HepG2 (cell line): ENCODE data around the gene AFF2. TPM values are rescaled to one million over a fixed set of nuclear protein-coding genes. Genes with fewer than 3 reads are reported as not detected.

ENCODE experiments used
- ATAC-seq: fragments of 200-7000 bp; cut with Tn5 transposase; 3 replicates; pipeline ENCODE4 v1.9.1; 2020; ENCODE audit warnings: mild to moderate bottlenecking, moderate library complexity
- BruUV-seq: library from RNA; stranded (reverse); fragments of 400-500 nt; replicated peaks from 2 replicates; lab custom pipeline; 2021; lab: Mats Ljungman, UMichigan
- CTCF ChIA-PET: fragments of 300-600 bp; formaldehyde crosslinking; extraction: SDS; loops from one replicate; lab custom pipeline; 2021; ENCODE audit warnings: low total read pairs, inconsistent platforms, low intra/inter-chr PET ratio; lab: Yijun Ruan, JAX
- POLR2A ChIA-PET: fragments of 350-600 bp; sonication (Branson Sonifier 250); formaldehyde crosslinking; loops from one replicate; lab custom pipeline; 2020; ENCODE audit warnings: antibody characterized with exemption, inconsistent platforms; lab: Yijun Ruan, JAX
- DNase-seq: peaks from one replicate; pipeline ENCODE4 v3.0.0-alpha.2; 2015; ENCODE audit warnings: low spot score
- FAIRE-seq: peaks from 3 replicates; lab custom pipeline; 2011; peaks lifted over from hg19 to GRCh38; lab: Jason Lieb, UNC
- H2AFZ ChIP-seq: one replicate; pipeline ENCODE4 v1.6.1; 2011; ENCODE audit warnings: low read length, inconsistent platforms
- H3K27ac ChIP-seq: fragments of 300-600 bp; 3 replicates; pipeline ENCODE4 v1.8.0; 2011; ENCODE audit warnings: mixed run types, mild to moderate bottlenecking, mixed read lengths, low read length, inconsistent platforms; ENCODE audit not compliant: insufficient read depth; ENCODE audit errors: extremely low read length
- H3K27me3 ChIP-seq, 2 experiments: fragments of 200-600 bp in 1 of 2; 2 replicates in 1 of 2; 3 replicates in 1 of 2; pipeline versions ENCODE4 v1.6.0 to v1.8.0; 2011; ENCODE audit warnings: low read length in 2 of 2, mild to moderate bottlenecking in 2 of 2, moderate library complexity in 2 of 2, inconsistent platforms in 1 of 2; ENCODE audit not compliant: insufficient read depth in 2 of 2, control insufficient read depth in 1 of 2
- H3K36me3 ChIP-seq, 2 experiments: fragments of 200-600 bp in 1 of 2; replicated peaks in 1 of 2; 2 replicates in 1 of 2; 3 replicates in 1 of 2; pipeline versions ENCODE4 v1.5.1 to v1.8.0; 2011; ENCODE audit warnings: low read length in 2 of 2, inconsistent platforms in 1 of 2; ENCODE audit not compliant: insufficient read depth in 2 of 2, control insufficient read depth in 1 of 2
- H3K4me1 ChIP-seq: 2 replicates; pipeline ENCODE4 v1.5.1; 2012; ENCODE audit warnings: low read length, inconsistent platforms; ENCODE audit not compliant: insufficient read depth
- H3K4me2 ChIP-seq: 2 replicates; pipeline ENCODE4 v1.6.0; 2011; ENCODE audit warnings: low read depth, low read length, inconsistent platforms
- H3K4me3 ChIP-seq, 3 experiments: fragments of 200-600 bp in 1 of 3; sonication (generic), shearing (Covaris generic) in 1 of 3; replicated peaks in 1 of 3; 2 replicates each; pipeline ENCODE4 v1.5.1; 2011 to 2016; ENCODE audit warnings: low read length in 3 of 3, inconsistent platforms in 2 of 3, low read depth in 2 of 3, mild to moderate bottlenecking in 2 of 3, control low read depth in 1 of 3, mixed read lengths in 1 of 3; ENCODE audit not compliant: insufficient read depth in 1 of 3
- H3K79me2 ChIP-seq: one replicate; pipeline ENCODE4 v1.6.1; 2011; ENCODE audit warnings: low read length, inconsistent platforms; ENCODE audit not compliant: insufficient read depth
- H3K9ac ChIP-seq: 2 replicates; pipeline ENCODE4 v1.6.0; 2011; ENCODE audit warnings: mild to moderate bottlenecking, low read depth, low read length, inconsistent platforms; ENCODE audit not compliant: insufficient read depth
- H3K9me3 ChIP-seq: 2 replicates; pipeline ENCODE4 v1.5.1; 2012; ENCODE audit warnings: mild to moderate bottlenecking, low read length
- H4K20me1 ChIP-seq: 2 replicates; pipeline ENCODE4 v1.6.0; 2011; ENCODE audit warnings: inconsistent platforms, mild to moderate bottlenecking, low read length, moderate library complexity; ENCODE audit not compliant: insufficient read depth
- MXI1 ChIP-seq: IDR thresholded peaks from 3 replicates; pipeline ENCODE4 v1.6.1; 2012; ENCODE audit warnings: low read depth, low read length, inconsistent platforms, borderline replicate concordance
- TP53 ChIP-seq: sonication (generic); formaldehyde crosslinking; conservative IDR thresholded peaks from 2 replicates; pipeline ENCODE4 v1.4.0; 2020; ENCODE audit warnings: missing genetic modification reagents
- ZBTB46 ChIP-seq: sonication (generic); formaldehyde crosslinking; IDR thresholded peaks from 2 replicates; pipeline ENCODE4 v1.4.0; 2020; ENCODE audit warnings: mild to moderate bottlenecking, missing genetic modification reagents, borderline replicate concordance
- ZHX2 ChIP-seq, 2 experiments: sonication (generic) in 1 of 2; formaldehyde crosslinking in 1 of 2; IDR thresholded peaks; 2 replicates each; pipeline versions ENCODE4 v1.6.1 to v1.9.0; 2014 to 2022; ENCODE audit warnings: antibody characterized with exemption in 1 of 2, borderline replicate concordance in 1 of 2, inconsistent platforms in 1 of 2, low read depth in 1 of 2, missing genetic modification reagents in 1 of 2
- ZNF777 ChIP-seq: sonication (generic); formaldehyde crosslinking; IDR thresholded peaks from 2 replicates; pipeline ENCODE4 v1.4.0; 2020; ENCODE audit warnings: missing genetic modification reagents
- WGBS: methylation state at CpG from one replicate; pipeline ENCODE4 v1.1.6; 2017; ENCODE audit warnings: low lambda C conversion rate; 5-methylcytosine and 5-hydroxymethylcytosine counted together
- in situ Hi-C: cut with HindIII; loops from 2 replicates; pipeline ENCODE4 v1.10.0; 2017; ENCODE audit warnings: low pct_unique_long_range_greater_than_20kb; ENCODE audit not compliant: extremely low pct_ligation_motif_present
- intact Hi-C: fragments of 100-400 bp; cut with micrococcal nuclease; formaldehyde crosslinking; loops from one replicate; pipeline ENCODE4 v1.10.0; 2022; ENCODE audit not compliant: unreplicated experiment
- polyA plus RNA-seq, 8 experiments: library from polyadenylated mRNA; depleted of rRNA in 3 of 8; stranded (reverse) in 7 of 8; unstranded in 1 of 8; fragments of >200 nt; fragmentation: Illumina TruSeq in 4 of 8; extraction: Trizol in 4 of 8; gene quantifications; 2 replicates each; pipeline versions ENCODE4 v1.2.1 to v1.2.3, GENCODE V29; 2011 to 2016; ENCODE audit warnings: low read depth in 4 of 8, missing spikeins in 1 of 8, mixed read lengths in 1 of 8; ENCODE audit not compliant: insufficient read depth in 1 of 8
- total RNA-seq, 5 experiments: library from RNA; depleted of rRNA; stranded (reverse); fragments of >200 nt; fragmentation: Illumina TruSeq; extraction: Trizol; gene quantifications; 2 replicates each; pipeline ENCODE4 v1.2.3, GENCODE V29; 2016; ENCODE audit warnings: low read depth in 1 of 5

Gene AFF2
- total and polyA plus RNA-seq, 2 of the 13 experiments (the other 11 are each of a cell fraction or from before 2014, with no cell fraction given), result not detected

- intact Hi-C loops, result no loop called here
- BruUV-seq, result no TSS peak
- Histone ChIP-seq H3K27me3 (no peaks in the 10 kb centered on the region), H3K9me3 (no peaks in the 10 kb centered on the region; the same call in 1 of the 2 replicates)
- no peak for TF ChIP-seq ZBTB46 (CRISPR knock-in tag)
- TF ChIP-seq TP53 (CRISPR knock-in tag), result no peak
- TF ChIP-seq MXI1, result no peak
- no peak for TF ChIP-seq ZNF777 (CRISPR knock-in tag)
- TF ChIP-seq ZHX2 (IDR thresholded peaks at IDR 0.05; ENCODE audit: low read depth), result no peak
- no peak for TF ChIP-seq ZHX2 (CRISPR knock-in tag; IDR thresholded peaks at IDR 0.05; ENCODE audit: borderline replicate concordance)
- TF ChIP-seq, all 625 proteins: peak for 0
- Histone ChIP-seq H4K20me1 (no peaks in the 10 kb centered on the region), H3K9ac (no peak overlapping the region), H3K4me3 (no peak overlapping the region), H3K4me2 (no peak overlapping the region), H3K4me1 (no peaks in the 10 kb centered on the region), H2AFZ (no peak overlapping the region), H3K27ac (no peak overlapping the region), H3K79me2 (no peaks in the 10 kb centered on the region), H3K36me3 (no peaks in the 10 kb centered on the region)
- DNase-seq, result no peak
- WGBS, result 5% methylated on average over 2 of the region's 2 CpGs
- no peak for ATAC-seq
- ChIA-PET POLR2A (no interaction called here), CTCF (no interaction called here)
- in situ Hi-C loops, result no loop called here
- FAIRE-seq, result no peak
Measured at GRCh38 chrX:148763896-148764295, 263.5 kb downstream of the AFF2 start.
